TTC549 (cell line): ENCODE data around the gene WBP2.
"Not testable (repeated sequence)": the region's sequence is repeated elsewhere in the genome, so short reads cannot be mapped to it uniquely, and the experiment has no call there.

Experiments used
- FAIRE-seq: peaks from 2 replicates; lab custom pipeline; 2012; peaks lifted over from hg19 to GRCh38; lab: Jason Lieb, UNC

Gene WBP2

DNA sequence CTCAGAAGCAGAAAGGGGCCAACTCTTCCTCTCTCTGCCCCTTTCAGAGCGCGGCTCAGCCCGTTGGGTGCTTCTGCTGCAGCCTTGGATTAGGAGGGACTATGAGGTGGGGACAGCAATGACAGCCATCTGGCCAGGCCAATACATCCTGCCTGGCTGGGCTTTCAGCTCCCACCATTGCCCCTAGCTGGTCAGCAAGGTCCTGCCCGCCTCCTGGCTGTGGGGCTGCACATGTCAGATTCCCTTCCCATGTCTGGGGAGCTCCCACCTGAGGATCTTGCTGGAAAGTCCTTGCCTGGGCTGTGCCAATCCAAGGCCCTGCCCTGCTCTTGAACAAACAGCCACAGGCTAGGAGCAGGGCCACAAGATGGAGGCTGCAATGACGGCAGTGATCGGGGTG, 33.3 kb upstream of the WBP2 start:
- FAIRE-seq = no peak

DNA sequence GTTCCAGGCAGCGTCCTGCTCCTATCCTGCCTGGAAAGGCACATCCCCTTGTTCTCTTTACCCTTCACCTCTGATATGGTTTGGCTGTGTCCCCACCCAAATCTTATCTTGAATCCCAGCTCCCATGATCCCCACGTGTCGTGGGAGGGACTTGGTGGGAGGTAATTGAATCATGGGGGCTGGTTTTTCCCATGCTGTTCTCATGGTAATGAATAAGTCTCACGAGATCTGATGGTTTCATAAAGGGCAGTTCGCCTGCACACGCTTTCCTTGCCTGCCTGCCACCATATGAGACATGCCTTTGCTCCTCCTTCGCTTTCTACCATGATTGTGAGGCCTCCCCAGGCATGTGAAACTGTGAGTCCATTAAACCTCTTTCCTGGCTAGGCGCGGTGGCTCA, 30.7 kb upstream of the WBP2 start:
- FAIRE-seq = not testable (repeated sequence)

DNA sequence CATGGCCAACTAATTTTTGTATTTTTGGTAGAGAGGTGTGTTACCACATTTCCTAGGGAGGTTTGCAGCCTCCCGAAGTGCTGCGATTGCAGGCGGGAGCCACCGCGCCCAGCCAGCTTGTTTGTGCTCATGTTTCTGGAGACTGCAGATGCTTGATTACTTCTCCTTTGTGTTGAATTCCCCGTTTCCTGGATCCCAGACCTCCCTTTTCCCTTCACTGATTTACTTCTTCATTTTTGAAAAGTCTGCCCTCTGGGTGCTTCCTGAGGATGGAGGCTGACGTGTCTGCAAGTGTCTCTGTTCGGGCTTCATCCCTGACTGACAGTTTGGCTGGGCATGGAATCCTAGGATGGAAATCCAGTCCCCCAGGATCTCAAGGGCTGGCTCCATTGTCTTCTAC, 30.3 kb upstream of the WBP2 start:
- no peak for FAIRE-seq

DNA sequence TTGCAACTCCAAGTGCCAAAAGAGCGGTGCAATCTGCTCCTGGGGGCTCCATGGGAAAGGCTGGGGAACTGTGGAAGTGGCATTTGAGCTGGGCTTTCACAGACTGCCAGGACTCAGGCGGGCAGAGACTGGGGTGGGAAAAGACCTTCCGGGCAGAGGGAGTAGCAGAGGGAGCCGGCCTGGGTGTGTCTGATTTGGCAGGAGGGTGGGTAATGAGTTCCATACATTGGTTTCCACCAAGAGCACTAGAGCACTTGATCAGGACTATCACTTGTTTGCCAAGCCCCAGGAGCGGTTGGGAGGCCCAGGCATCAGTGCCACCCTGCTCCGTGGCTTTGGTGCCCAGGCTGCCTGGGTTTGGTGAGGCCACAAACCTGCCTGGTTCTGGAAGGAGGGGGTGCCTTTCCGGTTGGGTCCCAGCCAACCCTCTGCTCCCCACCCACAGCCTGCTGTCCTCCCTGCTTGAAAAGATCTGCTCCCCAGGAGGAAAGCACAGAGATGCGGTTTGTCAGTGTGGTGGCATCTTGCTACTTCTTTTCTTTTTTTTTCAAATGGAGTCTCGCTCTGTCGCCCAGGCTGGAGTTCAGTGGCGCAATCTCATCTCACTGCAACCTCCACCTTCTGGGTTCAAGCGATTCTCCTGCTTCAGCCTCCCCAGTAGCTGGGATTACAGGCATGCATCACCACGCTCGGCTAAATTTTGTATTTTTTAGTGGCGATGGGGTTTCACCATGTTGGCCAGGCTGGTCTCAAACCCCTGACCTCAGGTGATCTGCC, 26.7 kb upstream of the WBP2 start:
- FAIRE-seq = no peak

DNA sequence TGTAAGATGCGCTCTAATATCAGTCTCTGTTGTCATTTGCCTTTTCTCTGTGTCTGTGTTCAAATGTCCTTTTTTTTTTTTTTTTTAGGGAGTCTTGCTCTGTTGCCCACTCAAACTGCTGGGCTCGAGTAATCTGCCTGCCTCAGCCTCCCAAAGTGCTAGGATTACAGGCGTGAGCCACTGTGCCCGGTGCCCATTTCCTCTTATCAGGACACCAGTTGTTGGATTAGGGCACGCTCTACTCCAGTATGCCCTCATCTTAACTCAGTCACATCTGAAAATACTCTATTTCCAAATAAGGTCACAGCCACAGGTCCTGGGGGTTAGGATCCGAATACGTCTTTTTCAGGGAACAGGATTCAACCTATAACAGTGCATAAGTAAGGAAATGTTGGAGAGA, 25.1 kb upstream of the WBP2 start:
- no peak for FAIRE-seq

DNA sequence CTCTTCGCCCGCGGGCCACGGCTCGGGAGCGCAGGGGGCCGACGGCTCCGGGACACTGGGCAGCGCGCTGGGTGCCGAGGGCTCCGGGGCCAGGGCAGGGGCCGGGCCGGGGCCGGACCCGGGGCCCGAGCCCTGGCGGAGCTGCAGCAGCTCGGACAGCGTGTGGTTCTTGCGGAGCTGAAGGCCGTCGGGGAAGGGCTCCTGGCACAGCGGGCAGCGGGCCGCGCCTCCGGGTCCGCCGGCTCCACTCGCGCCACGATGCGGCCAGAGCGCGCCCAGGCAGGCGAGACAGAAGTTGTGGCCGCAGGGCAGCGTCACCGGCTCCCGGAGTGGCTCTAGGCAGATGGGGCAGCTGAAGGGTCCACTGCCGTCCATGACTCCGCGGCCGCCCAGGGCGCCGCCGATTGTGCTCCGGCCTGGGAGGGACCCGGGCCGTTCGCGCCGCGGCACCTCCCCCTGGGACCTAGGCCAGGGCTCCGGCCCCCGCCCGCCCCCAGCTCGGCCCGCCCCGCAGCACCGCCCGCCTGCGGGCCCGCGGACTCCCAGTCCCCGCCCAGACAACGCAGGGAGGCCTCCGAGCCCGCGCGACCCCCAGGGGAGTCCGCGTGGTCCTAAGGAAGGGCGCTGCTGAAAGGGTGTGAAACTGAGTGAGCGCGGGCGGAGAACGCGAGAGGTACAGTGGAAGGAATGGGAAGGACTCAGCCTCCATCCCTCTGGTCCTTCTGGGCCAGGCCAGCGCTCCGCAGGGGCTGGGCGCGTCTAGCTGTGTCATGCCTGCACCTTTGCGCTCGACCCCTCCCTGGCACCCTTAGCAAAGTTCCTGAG, 23.3 kb upstream of the WBP2 start, which contains the start of gene TRIM47:
TSS of gene TRIM47 (minus strand) at position 408 of the 825 bp plus-strand sequence. CDS start at position 375, 33 bp downstream.
- no peak for FAIRE-seq

DNA sequence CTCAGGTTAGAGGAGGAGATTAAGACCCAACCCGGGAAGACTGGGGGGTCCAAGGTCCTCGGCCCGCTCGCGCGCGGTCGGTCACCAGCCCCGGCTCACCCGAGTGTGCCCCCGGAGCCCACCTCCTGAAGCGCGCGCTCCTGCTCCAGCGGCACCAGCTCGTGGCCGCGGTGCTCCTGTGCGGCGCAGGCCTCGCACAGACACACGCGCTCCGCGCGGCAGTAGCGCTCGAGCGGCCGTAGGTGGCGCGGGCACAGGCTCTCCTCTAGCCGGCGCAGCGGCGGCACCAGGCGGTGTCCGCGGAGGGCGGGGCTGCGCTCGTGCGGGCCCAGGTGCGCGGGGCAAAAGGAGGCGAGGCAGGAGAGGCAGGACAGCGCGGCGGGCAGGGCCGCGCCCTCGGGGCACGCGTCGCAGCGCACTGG, 22.6 kb upstream of the WBP2 start:
- no peak for FAIRE-seq

DNA sequence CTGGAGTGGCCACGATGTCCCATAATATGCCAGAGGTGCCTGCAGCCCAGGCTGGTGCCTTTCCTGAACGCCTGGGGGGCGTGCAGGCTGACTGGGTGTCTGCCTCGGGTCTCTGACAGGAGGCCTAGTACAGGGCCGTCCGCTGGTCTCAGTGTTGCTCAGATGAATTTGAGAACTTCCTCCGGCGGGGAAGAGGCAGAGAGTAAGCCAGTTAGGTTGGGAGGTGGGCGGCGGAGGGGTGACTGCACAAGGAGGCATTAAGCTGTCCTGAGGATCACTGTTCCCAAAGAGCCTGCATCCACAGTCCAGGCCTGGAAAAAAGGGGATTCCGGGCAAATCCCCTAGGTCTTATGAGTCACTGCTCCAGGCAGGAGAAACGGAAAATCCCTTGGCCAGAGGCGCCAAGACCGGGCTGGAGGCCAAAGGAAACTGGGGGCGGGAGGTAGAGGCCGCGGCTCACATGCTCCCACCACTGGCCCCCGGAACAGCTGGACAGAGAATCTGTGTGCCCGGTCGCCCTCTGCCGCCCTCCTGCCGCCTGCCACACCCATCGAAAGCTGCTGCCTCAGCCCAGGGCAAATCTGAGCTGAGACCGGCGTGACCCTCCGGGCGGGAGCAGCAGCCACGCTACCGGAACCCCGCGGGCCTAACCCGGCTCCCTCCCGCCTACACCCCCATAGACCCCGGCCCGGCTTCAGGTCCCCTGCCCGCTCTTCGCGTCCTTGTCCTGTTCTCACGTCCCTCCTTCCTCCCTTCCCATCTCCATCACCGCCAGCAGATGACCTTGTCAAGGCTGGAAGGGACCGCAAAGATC, 22.0 kb upstream of the WBP2 start:
- no peak for FAIRE-seq

DNA sequence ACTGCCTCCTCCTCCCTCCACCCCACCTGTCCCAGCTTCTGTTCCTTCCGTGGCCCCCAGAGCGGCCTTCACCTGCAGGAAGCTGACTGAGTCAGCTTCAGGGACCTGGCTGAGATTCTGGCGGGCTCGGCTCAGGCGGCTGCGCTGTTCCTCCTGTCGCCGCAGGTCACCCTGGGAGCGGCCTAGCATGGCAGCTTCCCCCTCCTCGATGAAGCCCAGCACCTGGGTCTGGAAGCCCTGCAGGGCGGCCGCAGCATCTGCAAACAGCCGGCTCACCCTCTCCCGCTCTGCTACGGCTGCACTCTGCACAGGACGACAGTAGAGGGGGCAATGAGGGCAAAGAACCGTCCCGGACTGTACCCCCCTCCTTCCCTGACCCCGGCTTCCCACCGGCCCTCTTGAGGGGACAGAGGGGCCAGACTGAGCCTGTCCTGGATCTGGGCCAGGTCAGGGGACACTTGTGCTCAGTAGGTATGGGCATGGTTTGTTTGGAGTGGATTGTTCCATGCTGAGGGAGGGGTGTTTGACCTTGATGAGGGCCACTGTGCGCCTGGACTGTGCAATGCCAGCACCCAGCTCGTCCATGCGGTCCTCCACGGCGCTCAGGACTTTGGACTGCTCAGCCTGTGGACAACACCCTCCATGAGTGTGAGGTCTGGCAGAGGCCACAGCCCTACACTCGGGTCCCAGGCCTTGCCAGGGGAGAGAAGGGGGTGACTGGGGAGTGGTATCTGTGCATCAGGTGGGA, 21.2 kb upstream of the WBP2 start:
- FAIRE-seq = no peak

DNA sequence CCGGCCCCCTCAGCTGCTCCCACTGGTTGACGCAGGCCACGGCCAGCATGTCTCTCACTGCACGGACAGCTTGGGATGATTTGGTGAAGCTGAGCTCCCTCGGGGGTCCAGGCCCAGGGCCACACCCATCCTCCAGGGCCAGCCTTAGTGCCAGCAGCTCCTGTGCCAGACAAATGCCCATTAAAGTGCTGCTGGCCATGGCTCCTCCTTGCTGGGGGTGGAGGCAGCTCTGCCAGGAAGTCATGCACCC, 20.7 kb upstream of the WBP2 start:
- no peak for FAIRE-seq

DNA sequence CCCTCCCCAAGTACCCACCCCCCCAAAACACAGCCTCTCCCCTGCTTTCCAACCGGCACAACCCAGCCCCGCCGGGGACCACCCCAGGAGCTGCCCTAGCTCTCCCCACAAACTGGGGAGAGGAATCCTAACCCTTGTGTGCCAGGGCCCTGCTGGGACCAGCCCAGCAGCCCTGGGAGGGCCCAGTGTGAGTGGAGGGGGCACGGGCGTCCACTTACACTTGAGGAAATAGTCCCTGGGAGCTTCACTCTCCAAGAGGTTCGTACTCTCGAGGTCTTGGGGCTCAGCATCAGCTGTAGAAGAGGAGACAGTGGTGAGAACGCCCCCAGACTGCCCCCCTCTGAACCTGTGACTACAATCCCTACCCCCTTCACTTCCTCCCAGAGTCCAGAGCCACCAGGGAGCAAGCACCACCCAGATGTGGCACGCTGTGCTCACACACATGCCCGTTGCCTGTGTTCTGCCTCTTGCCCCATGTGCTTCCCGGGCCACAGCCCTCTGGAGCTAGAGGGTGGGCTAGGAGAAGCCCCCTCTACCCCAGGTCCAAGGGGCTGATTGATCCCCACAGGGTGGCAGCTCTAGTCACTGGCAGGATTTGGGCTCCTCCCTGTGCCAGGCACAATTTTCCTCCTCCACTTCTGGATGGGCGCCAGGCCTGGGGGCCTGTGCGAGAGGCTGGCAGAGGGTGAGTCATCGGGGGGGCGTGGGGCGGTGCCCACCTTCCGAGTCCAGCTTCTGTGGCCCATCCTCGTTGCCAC, 20.2 kb upstream of the WBP2 start:
- FAIRE-seq = no peak

DNA sequence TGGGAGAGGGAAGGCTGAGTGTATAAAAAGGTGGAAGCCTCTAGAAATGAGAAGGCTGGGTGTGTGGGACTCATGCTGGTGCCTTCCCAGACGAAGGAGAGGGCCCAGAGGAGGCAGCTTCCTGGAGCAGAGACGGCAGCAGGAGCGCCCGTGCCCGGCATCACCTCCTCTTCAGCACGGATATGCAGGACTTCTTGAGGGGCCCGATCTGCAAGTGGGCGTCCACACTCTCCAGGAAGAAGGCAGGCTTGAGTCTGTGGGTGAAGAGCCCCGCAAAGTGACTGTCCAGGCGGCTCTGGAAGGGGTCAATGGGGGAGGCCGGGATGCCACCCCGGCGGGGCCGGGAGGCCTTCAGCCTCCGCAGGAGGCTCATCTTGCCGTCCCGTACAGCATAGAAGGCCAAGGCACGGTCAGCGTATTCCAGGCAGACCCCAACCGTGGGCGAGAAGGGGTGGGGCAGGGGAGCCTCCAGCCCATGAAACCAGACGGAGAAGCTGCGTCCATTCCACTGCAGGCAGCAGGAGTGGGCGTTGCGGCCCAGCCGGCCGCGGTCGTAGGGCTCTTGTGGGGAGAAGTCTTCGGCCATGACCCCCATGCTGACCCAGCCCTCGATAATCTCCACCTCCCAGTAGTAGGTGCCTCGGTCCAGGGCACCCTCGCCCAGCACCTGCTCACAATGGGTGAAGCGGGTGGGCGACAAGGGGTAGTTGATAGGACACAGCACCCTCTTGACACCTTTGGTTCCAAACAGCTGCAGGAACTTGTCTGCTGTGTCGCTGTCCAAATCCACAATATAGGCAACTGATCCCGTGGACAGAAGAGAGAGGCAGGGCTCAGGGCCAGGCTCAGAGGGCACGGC, 19.4 kb upstream of the WBP2 start:
- no peak for FAIRE-seq

DNA sequence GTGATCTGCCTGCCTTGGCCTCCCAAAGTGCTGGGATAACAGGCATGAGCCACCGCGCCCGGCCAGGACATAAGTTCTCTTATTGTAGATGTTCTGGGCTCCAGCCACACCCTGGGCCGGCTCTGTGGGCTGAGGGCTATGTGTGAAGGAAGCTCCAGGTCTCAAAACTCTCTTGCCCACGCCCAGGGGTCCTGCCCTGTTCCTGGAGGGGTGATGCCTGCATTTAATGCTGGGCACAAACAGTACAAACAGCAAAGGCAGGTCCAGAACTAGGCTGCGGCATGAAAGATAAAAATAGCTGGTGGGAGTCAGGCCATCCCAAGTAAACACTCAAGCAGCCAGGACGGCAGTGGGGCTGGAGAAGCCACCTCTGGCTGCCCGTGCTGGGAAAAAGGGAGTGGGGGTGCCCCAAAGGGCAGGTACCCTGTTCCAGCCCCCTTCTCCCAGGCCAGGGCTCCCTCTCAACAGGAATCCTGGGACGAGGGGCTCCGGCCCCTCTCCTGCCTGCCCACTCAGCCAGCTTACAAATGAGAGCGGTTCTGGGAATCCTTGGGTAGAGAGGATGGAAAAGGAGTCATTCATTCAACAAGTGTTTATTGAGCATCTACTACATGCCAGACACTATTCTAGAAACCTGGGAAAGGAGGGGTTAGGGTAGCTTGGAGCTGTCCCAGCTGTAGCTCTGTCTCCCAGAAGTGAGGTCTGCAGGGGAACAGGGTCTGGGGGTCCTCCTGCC, 18.6 kb upstream of the WBP2 start:
- no peak for FAIRE-seq

DNA sequence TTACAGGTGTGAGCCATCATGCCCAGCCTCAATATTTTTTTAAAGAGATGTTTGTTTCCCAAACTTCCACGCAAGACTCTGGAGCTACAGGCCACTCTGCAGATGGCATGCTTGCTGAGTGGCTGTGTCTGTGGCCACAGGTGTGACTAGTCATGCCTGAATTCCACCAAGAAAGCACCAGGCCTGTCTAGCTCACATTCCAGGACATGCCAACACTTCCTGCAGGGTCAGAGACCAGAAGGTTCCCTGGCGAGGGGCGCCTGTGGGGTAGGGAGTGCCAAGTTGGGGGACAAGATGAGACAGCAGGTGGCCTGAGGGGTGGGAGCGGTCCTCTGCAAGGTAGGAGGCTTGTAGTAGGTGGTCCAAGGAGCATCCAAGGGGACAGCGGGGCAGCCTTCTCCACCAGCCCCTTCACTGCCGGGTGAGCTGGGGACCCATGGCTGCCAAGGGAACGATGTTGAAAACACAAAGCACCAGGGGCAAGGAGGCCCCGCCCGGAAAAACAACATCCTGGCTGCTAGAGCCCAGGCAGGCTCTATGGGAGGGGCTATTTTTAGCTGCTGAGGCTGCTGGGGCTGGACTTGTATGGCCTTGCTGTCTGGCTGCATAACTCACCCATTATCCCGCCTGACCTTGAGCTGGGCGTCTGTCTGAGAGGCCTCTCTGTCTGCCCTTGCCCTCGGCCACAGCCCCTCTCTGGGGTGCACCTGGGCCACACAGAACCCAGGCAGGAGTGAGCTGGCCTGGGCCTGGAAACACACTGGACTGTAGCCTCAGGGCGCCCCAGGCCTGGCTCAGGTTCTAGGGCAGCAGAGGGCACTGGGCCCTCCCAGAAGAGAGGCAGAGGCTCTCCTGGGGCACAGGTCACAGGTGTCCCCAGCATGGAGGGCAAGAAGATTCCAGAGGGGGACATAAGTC, 17.6 kb upstream of the WBP2 start:
- no peak for FAIRE-seq

DNA sequence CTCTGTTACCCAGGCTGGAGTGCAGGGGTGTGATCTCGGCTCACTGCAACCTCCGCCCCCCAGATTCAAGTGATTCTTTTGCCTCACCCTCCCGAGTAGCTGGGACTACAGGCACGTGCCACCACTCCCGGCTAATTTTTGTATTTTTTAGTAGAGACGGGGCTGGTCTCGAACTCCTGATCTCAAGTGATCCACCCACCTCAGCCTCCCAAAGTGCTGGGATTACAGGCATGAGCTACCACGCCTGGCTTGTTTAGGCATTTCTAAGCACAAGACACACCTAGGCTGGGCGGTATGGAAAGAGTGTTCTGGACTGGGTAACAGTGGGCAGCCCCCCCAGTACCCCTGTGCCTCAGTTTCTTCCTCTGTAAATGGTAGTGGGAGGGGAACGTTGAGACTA, 15.1 kb upstream of the WBP2 start:
- not testable (repeated sequence) for FAIRE-seq

DNA sequence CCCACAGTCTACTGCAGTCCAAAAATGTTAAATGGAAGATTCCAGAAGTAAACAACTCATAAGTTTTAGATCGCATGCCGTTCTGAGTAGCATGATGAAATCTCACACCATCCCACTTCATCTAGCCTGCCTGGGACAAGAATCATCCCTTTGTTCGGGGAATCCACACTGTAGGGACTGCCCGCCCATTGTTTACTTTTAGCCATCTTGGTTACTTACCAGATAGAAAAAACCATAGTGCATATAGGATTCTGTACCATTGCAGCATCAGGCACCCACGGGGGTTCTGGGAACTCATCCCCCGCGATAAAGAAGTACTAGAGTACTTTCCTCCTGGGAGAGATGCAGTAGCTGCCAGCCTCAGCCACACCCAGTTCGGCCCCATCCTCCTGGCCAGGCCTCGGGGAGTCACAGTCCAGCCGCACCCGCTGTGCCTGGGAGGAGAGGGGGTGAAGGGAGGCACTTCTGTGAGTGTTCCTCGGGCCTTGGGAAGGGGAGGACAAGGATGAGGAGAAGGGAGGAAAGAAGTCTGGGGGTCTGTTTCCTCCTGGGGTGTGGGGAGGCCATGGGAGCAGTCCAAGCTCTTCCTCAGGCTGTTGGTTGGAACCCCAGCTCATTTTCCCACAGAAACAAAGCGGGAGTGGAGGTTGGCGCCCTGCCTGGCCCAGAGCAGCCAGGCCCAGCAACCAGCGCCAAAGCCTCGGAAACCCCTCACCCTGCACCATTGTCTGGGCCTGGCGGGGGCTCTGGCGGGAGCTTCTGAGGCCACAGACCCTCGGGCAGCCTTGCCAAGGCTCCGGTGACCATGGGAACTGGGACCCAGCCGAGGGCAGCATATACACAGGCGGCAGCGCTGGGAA, 14.4 kb upstream of the WBP2 start:
- FAIRE-seq = no peak

DNA sequence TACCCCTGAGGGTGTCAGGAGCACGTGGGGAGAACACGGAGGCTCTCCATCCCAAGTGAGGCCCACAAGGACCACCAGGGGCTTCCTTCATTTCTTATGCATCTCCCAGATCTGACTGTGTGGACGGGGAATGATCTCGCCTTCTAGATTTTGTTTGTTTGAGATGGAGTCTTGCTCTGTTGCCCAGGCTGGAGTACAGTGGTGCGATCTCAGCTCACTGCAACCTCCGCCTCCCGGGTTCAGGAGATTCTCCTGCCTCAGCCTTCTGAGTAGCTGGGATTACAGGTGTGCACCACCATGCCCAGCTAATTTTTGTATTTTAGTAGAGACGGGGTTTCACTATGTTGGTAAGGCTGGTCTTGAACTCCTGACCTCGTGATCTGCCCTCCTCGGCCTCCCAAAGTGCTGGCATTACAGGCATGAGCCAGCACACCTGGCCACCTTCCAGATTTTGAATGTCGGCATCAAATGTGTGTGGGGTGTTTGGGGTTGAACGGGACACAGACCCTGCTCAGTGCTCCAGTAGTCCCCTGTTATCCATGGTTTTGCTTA, 13.7 kb upstream of the WBP2 start:
- FAIRE-seq = not testable (repeated sequence)
